HL-60 (cell line): ENCODE data around the gene MAP2K5.
A peak's percentile ranks its signal among the peaks of the same experiment; 100 is the strongest.

Experiments
- DNase-seq, 2 experiments: peaks; one replicate each; pipeline ENCODE4 v3.0.0-alpha.2; 2010 to 2020; ENCODE audit warnings: low read depth in 1 of 2, low spot score in 1 of 2
- H3K27ac ChIP-seq: fragments of 250-450 bp; sonication (Bioruptor Pico); replicated peaks from 2 replicates; pipeline ENCODE4 v1.5.1; 2020; ENCODE audit warnings: mild to moderate bottlenecking, moderate library complexity
- H3K27me3 ChIP-seq: fragments of 250-450 bp; sonication (Bioruptor Pico); 2 replicates; pipeline ENCODE4 v1.5.1; 2021; ENCODE audit warnings: mild to moderate bottlenecking, moderate library complexity; ENCODE audit not compliant: insufficient read depth, poor library complexity, severe bottlenecking
- H3K4me3 ChIP-seq: replicated peaks from 2 replicates; pipeline ENCODE4 v1.5.1; 2011; ENCODE audit warnings: mild to moderate bottlenecking, control low read depth, low read length; ENCODE audit not compliant: insufficient read depth
- GABPA ChIP-seq: IDR thresholded peaks from 2 replicates; pipeline ENCODE4 v1.6.1; 2012; ENCODE audit warnings: low read depth
- POLR2AphosphoS5 ChIP-seq: IDR thresholded peaks from 2 replicates; pipeline ENCODE4 v1.6.1; 2012; ENCODE audit warnings: low read depth
- REST ChIP-seq: IDR thresholded peaks from 2 replicates; pipeline ENCODE4 v1.6.1; 2012; ENCODE audit warnings: low read depth; ENCODE audit not compliant: insufficient replicate concordance
- SPI1 ChIP-seq: IDR thresholded peaks from 2 replicates; pipeline ENCODE4 v1.6.1; 2012; ENCODE audit warnings: low read depth, mild to moderate bottlenecking, borderline replicate concordance
- TF ChIP-seq, protein P1 (sequence below): IDR thresholded peaks from one replicate; pipeline ENCODE4 v1.5.1; 2011; ENCODE audit warnings: low read length, control low read depth, inconsistent platforms; ENCODE audit not compliant: insufficient read depth

MAP2K5 gene

GRCh38 chr15:67823314-67824196 lies 281.1 kb downstream of the MAP2K5 start:
- no peak for DNase-seq
- TF ChIP-seq GABPA (no peak), POLR2AphosphoS5 (no peak), SPI1 (no peak), REST (no peak)
- TF ChIP-seq, protein P1, sequence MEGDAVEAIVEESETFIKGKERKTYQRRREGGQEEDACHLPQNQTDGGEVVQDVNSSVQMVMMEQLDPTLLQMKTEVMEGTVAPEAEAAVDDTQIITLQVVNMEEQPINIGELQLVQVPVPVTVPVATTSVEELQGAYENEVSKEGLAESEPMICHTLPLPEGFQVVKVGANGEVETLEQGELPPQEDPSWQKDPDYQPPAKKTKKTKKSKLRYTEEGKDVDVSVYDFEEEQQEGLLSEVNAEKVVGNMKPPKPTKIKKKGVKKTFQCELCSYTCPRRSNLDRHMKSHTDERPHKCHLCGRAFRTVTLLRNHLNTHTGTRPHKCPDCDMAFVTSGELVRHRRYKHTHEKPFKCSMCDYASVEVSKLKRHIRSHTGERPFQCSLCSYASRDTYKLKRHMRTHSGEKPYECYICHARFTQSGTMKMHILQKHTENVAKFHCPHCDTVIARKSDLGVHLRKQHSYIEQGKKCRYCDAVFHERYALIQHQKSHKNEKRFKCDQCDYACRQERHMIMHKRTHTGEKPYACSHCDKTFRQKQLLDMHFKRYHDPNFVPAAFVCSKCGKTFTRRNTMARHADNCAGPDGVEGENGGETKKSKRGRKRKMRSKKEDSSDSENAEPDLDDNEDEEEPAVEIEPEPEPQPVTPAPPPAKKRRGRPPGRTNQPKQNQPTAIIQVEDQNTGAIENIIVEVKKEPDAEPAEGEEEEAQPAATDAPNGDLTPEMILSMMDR = no peak
- Histone ChIP-seq H3K4me3 (peak overlapping the region; percentile 13), H3K27me3 (peaks cover 73% of the 10 kb centered on the region), H3K27ac (no peak overlapping the region)

GRCh38 chr15:67824197-67824968 lies 281.9 kb downstream of the MAP2K5 start:
- no peak for TF ChIP-seq POLR2AphosphoS5
- DNase-seq = no peak
- Histone ChIP-seq H3K27ac (no peak overlapping the region), H3K4me3 (no peak overlapping the region), H3K27me3 (peaks cover 80% of the 10 kb centered on the region)

DNA sequence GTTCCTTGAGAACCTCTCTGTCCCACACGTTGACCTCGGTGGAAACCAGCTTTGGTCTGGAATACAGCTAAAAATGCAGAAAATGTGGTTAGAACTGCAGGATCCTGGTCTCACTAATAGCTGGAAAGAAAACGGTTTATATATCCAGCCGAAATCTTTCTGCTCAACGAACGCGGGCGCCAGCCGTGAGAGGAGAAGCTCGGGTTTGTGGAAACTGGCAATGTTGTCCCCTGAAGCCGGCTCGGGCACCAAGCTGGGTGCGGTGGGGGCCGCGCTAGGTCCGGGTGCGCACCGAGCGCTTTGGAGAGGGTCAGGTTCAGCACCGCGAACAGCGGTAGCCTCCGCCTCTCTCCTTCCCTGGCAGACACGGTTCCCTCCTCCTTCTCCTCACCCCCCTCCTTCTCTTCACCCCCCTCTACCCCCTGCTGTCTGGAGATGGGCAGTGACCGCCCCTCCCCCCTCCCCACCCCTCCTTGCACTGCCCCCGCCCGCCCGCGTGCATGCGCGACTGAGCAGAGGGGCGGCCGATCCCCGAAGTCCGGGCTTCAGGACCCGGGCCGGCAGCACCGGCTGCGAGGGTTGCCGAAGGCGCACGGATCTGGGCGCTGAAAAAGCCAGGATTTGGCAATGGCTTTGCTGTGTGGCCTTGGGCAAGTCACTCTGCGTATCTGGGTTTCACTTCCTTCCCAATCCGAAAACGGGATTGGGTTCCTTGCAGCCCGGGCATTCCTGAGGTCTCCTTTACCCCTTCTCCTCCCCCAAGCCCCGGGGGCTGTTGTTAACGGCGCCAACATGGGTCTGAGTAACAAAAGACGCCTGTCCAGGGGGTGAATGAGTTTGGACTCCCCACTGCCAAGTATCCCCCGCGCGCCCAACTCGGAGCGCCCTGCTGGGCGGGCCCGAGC lies 282.7 kb downstream of the MAP2K5 start, which contains the start of gene SKOR1:
Gene SKOR1, plus strand, starts transcription at position 534 of the 905 bp plus-strand sequence. Its CDS starts 94 bp downstream, at position 628.
- Histone ChIP-seq H3K27me3 (peaks cover 72% of the 10 kb centered on the region), H3K27ac (no peak within 1 kb of the TSS), H3K4me3 (no peak within 1 kb of the TSS)
- no peak for DNase-seq
- TF ChIP-seq POLR2AphosphoS5 = no peak
- TF ChIP-seq GABPA = no peak
- no peak for TF ChIP-seq SPI1
- peak; percentile 92 for TF ChIP-seq REST
- TF ChIP-seq, protein P1 = no peak
